HepG2 (cell line): ENCODE results near the gene SKIL.

Experiments
- BRD4 ChIP-seq: sonication (generic); formaldehyde crosslinking; IDR thresholded peaks from 2 replicates; pipeline ENCODE4 v1.4.0; 2020; ENCODE audit warnings: missing genetic modification reagents
- POLR2AphosphoS2 ChIP-seq: IDR thresholded peaks from 2 replicates; pipeline ENCODE4 v1.6.1; 2011; ENCODE audit warnings: low read depth, low read length, improper control_type of control experiment
- RXRB ChIP-seq: IDR thresholded peaks from 2 replicates; pipeline ENCODE4 v1.6.1; 2016; ENCODE audit warnings: borderline replicate concordance, missing genetic modification reagents, missing compliant biosample characterization
- SPEN ChIP-seq: sonication (generic); formaldehyde crosslinking; IDR thresholded peaks from 2 replicates; pipeline ENCODE4 v1.5.1; 2020; ENCODE audit warnings: low read depth, mild to moderate bottlenecking, missing genetic modification reagents
- TAF1 ChIP-seq: sonication (generic); formaldehyde crosslinking; IDR thresholded peaks from 2 replicates; pipeline ENCODE4 v1.4.0; 2020; ENCODE audit warnings: missing genetic modification reagents
- U2AF1 ChIP-seq: fragments of 200-400 bp; formaldehyde crosslinking; optimal IDR thresholded peaks from 2 replicates; pipeline ENCODE3; 2017; ENCODE audit warnings: mild to moderate bottlenecking, low read depth, low read length
- TF ChIP-seq, protein P1 (sequence below): sonication (generic); formaldehyde crosslinking; IDR thresholded peaks from 2 replicates; pipeline ENCODE4 v1.5.0; 2020; ENCODE audit warnings: mild to moderate bottlenecking, missing genetic modification reagents, moderate library complexity

- no peak for TF ChIP-seq SPEN (CRISPR knock-in tag)
- TF ChIP-seq, protein P1, sequence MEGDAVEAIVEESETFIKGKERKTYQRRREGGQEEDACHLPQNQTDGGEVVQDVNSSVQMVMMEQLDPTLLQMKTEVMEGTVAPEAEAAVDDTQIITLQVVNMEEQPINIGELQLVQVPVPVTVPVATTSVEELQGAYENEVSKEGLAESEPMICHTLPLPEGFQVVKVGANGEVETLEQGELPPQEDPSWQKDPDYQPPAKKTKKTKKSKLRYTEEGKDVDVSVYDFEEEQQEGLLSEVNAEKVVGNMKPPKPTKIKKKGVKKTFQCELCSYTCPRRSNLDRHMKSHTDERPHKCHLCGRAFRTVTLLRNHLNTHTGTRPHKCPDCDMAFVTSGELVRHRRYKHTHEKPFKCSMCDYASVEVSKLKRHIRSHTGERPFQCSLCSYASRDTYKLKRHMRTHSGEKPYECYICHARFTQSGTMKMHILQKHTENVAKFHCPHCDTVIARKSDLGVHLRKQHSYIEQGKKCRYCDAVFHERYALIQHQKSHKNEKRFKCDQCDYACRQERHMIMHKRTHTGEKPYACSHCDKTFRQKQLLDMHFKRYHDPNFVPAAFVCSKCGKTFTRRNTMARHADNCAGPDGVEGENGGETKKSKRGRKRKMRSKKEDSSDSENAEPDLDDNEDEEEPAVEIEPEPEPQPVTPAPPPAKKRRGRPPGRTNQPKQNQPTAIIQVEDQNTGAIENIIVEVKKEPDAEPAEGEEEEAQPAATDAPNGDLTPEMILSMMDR (CRISPR knock-in tag) = peak; percentile 41; the same call in 1 of the 2 replicates
- TF ChIP-seq BRD4 (CRISPR knock-in tag) = no peak
- no peak for TF ChIP-seq U2AF1
- no peak for TF ChIP-seq RXRB (CRISPR knock-in tag)
- TF ChIP-seq POLR2AphosphoS2 = no peak
- TF ChIP-seq TAF1 (CRISPR knock-in tag) = no peak; the same call in 1 of the 2 replicates
Measured at GRCh38 chr3:170356596-170357175, 829 bp upstream of the SKIL start.
